H7 (cell line): ENCODE results near the gene DIPK1A. TPM values are rescaled to one million over a fixed set of nuclear protein-coding genes. Genes with fewer than 3 reads are reported as not detected.
"Not testable (repeated sequence)": the region's sequence is repeated elsewhere in the genome, so short reads cannot be mapped to it uniquely, and the experiment has no call there.

Experiments
- DNase-seq: peaks from one replicate; pipeline ENCODE4 v3.0.0; 2012
- H3K27me3 ChIP-seq: 2 replicates; pipeline ENCODE4 v1.6.0; 2011; ENCODE audit warnings: mild to moderate bottlenecking, low read length; ENCODE audit not compliant: control insufficient read depth, insufficient read depth
- H3K36me3 ChIP-seq: replicated peaks from 2 replicates; pipeline ENCODE4 v1.5.1; 2011; ENCODE audit warnings: low read length; ENCODE audit not compliant: control insufficient read depth, insufficient read depth
- H3K4me3 ChIP-seq: 2 replicates; pipeline ENCODE4 v1.5.1; 2011; ENCODE audit warnings: low read depth, mild to moderate bottlenecking, control low read depth, low read length, moderate library complexity; ENCODE audit not compliant: insufficient read depth
- total RNA-seq: library from RNA; depleted of rRNA; stranded (reverse); fragments of >200 nt; shearing (Covaris generic); gene quantifications from 2 replicates; pipeline ENCODE4 v1.2.3, GENCODE V29; 2014

The DIPK1A gene
- total RNA-seq, 1 experiment from 2014 or later: 3.1 TPM

- Histone ChIP-seq H3K36me3 (no peaks in the 10 kb centered on the region), H3K4me3 (no peak overlapping the region), H3K27me3 (no peaks in the 10 kb centered on the region)
- no peak for DNase-seq
Measured at GRCh38 chr1:92992054-92992453, 30.8 kb upstream of the DIPK1A start.

- no peaks in the 10 kb centered on the region for H3K27me3 ChIP-seq
- no peaks in the 10 kb centered on the region for H3K36me3 ChIP-seq
- no peak overlapping the region for H3K4me3 ChIP-seq
- DNase-seq: no peak
Measured at GRCh38 chr1:92990828-92991227, 29.6 kb upstream of the DIPK1A start.

GRCh38 chr1:92989936-92990583 is 28.8 kb upstream of the DIPK1A start:
- no peaks in the 10 kb centered on the region for H3K36me3 ChIP-seq
- H3K4me3 ChIP-seq: no peak overlapping the region
- no peak for DNase-seq
- no peaks in the 10 kb centered on the region for H3K27me3 ChIP-seq

- Histone ChIP-seq H3K36me3 (no peaks in the 10 kb centered on the region), H3K4me3 (no peak overlapping the region), H3K27me3 (no peaks in the 10 kb centered on the region)
- no peak for DNase-seq
Measured at GRCh38 chr1:92989253-92989652, 28.0 kb upstream of the DIPK1A start.

GRCh38 chr1:92987462-92987861 is 26.2 kb upstream of the DIPK1A start:
- Histone ChIP-seq H3K27me3 (no peaks in the 10 kb centered on the region), H3K4me3 (no peak overlapping the region), H3K36me3 (no peaks in the 10 kb centered on the region)
- no peak for DNase-seq

GRCh38 chr1:92985101-92985500 is 23.8 kb upstream of the DIPK1A start:
- Histone ChIP-seq H3K4me3 (no peak overlapping the region), H3K27me3 (no peaks in the 10 kb centered on the region), H3K36me3 (no peaks in the 10 kb centered on the region)
- DNase-seq: no peak

GRCh38 chr1:92980732-92981647 is 19.7 kb upstream of the DIPK1A start:
- DNase-seq: no peak
- H3K36me3 ChIP-seq: no peaks in the 10 kb centered on the region
- no peaks in the 10 kb centered on the region for H3K27me3 ChIP-seq
- H3K4me3 ChIP-seq: no peak overlapping the region

GRCh38 chr1:92975551-92976232 is 14.4 kb upstream of the DIPK1A start:
- no peak for DNase-seq
- Histone ChIP-seq H3K36me3 (no peaks in the 10 kb centered on the region), H3K27me3 (peaks cover 18% of the 10 kb centered on the region), H3K4me3 (no peak overlapping the region)

GRCh38 chr1:92974112-92974511 is 12.8 kb upstream of the DIPK1A start:
- peaks cover 20% of the 10 kb centered on the region for H3K27me3 ChIP-seq
- not testable (repeated sequence) for DNase-seq, H3K36me3 ChIP-seq, H3K4me3 ChIP-seq

- Histone ChIP-seq H3K4me3 (no peak overlapping the region), H3K36me3 (no peaks in the 10 kb centered on the region), H3K27me3 (peaks cover 20% of the 10 kb centered on the region)
- DNase-seq: no peak
Measured at GRCh38 chr1:92973203-92973897, 12.1 kb upstream of the DIPK1A start.

- peaks cover 20% of the 10 kb centered on the region for H3K27me3 ChIP-seq
- H3K4me3 ChIP-seq: no peak overlapping the region
- DNase-seq: peak; percentile 22
- no peaks in the 10 kb centered on the region for H3K36me3 ChIP-seq
Measured at GRCh38 chr1:92972409-92973129, 11.3 kb upstream of the DIPK1A start.

- H3K27me3 ChIP-seq: peaks cover 20% of the 10 kb centered on the region
- H3K4me3 ChIP-seq, DNase-seq, H3K36me3 ChIP-seq: not testable (repeated sequence)
Measured at GRCh38 chr1:92971932-92972331, 10.7 kb upstream of the DIPK1A start.

- Histone ChIP-seq H3K36me3 (no peaks in the 10 kb centered on the region), H3K4me3 (no peak overlapping the region), H3K27me3 (peaks cover 20% of the 10 kb centered on the region)
- DNase-seq: no peak
Measured at GRCh38 chr1:92970990-92971689, 9.9 kb upstream of the DIPK1A start.
